Brain pericyte (primary cell): Measurements from ENCODE around the gene ALS2CL.
A peak's percentile ranks its signal among the peaks of the same experiment; 100 is the strongest.

Experiments
- DNase-seq: peaks from one replicate; pipeline ENCODE4 v3.0.0-alpha.2; 2012; ENCODE audit warnings: low read depth, low spot score

The ALS2CL gene

GRCh38 chr3:46632792-46633191 lies 60.7 kb downstream of the ALS2CL start:
- no peak for DNase-seq

- DNase-seq: peak; percentile 33
These were observed 63.6 kb downstream of the ALS2CL start for GRCh38 chr3:46629551-46630517.

- DNase-seq: no peak
These were observed 64.5 kb downstream of the ALS2CL start for GRCh38 chr3:46628901-46629369.

- DNase-seq: no peak
These were observed 66.4 kb downstream of the ALS2CL start for GRCh38 chr3:46627078-46627477.

GRCh38 chr3:46626039-46626438 lies 67.4 kb downstream of the ALS2CL start:
- no peak for DNase-seq

GRCh38 chr3:46624975-46625490 lies 68.4 kb downstream of the ALS2CL start:
- DNase-seq: no peak

- DNase-seq: no peak
These were observed 68.9 kb downstream of the ALS2CL start for GRCh38 chr3:46624533-46624932.

GRCh38 chr3:46619845-46620778 lies 73.4 kb downstream of the ALS2CL start:
- DNase-seq: no peak
